ENCODE data around the gene RPS29.
"Not testable (repeated sequence)": the region's sequence is repeated elsewhere in the genome, so short reads cannot be mapped to it uniquely, and the experiment has no call there.

RPS29 gene

DNA sequence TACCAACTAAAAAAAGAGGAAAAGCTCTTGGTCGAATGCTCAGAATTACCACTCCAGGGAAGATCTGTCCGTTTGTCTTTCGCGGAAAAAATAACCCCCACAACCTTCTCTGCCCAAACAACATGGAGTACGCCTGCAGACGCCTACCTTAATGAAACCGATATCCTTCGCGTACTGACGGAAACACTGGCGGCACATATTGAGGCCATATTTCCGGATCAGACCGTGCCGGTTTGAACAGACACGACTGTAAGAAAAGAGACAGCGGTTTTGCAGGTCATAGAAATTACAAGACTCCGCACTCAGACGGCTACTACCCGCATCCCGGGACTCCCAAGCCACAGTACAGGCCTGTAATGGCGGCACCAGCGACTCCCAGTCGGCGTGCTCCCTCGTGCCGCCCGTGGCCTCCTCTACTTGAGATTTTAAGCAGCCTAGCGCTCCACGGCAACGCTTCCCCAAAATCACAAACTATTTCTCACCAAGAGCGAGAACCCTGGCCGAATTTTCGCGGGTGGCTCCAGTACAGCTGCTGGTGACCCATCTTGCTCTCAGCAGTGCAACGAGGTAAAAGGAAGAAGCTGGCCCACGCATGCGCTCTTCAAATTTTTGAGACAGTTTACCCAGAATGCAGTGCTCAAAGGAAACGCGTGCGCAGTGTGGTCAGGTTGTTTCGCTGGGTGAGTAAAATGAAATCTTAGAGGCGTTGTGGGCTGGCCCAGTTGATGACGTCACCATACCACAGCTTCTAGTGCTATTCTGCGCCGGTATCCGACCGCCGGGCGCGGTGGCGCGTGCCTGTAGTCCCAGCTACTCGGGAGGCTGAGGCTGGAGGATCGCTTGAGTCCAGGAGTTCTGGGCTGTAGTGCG lies at the start of gene RPS29:
TSS of gene RPS29 (minus strand) at position 578 of the 870 bp plus-strand sequence. CDS start at position 544, 34 bp downstream.
- peak; percentile 100 for DNase-seq

DNA sequence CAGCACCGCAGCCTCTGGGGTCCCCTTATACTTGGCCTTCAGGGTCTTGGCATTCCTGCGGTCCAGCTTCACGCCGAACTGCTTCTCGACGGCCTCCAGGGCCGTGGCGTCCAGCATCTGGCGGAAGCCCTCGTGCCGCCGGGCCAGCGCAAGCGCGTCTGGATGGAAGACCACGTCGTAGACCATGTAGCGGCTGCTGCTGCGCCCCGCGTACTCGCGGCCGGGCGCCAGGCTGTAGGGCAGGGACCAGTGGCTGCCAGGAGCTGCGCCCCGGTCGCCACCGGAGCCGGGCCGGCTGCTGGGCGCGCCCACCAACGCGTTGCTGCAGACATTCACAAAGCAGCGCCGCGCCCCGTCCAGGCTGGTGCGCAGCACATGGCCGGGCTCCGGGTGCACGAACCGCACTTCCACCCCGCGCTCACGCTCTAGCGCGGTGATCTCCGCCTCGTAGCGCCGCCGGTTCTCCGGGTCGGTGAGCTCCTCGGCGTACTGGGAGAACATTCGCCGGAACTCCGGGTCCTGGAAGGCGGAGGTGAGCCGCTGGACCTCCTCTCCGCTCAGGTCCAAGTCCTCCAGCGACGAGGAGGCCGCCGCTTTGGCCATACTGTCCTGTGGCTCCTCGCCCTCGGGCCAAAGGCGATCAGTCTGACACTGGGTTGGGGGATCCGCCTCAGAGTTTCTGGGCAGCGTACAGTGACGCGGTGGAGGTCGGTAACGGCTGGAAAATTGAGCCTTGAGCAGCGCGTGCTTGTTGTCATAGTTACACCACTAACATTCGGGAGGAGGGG lies 48.6 kb upstream of the RPS29 start, which contains the start of gene DNAAF2:
TSS of gene DNAAF2 (minus strand) at position 698 of the 788 bp plus-strand sequence. CDS start at position 603, 95 bp downstream.
- peak; percentile 65 for DNase-seq

DNA sequence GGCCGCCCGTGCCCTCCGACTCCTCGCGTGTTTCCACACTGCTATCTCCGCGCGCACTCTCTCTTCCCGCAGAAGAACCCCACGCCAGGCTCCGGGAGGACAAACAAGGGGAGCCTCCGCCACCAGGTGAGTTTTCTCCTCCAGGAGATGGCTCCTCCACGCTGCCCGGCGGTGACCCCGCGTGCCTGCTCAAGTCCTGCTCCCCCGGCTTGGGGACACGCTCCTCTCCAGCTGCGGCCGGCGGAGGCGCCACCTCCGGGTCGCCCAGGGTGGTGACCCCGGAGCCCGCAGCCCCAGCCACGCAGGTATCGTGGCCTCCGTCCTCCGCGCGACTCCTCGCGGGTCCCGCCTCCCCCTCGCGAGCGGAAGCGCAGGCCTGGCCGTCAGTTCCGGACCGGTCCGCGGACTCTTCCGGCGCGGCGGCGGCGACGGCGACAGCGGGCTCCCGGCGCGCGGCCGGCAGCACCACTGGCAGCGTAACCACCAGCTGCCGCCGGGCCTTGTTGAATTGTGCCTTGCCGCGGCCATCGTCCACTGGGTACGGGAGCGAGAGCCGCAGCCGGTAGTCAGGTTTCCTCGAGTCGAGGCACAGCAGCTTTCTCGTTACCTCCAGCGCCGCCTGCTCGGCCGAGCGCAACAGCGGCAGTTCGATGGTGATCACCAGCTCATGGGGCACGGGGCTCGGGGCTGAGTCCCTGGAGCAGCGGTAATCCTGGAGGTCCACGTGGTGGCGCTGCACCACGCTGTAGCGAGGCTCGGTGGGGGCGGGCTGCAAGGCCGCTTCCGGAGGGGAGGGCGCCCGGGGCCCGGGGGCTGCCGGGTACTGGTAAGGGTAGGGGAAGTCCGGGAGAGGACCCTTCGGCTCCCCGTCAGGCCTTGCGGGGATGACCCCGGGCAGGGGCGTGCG lies 47.7 kb upstream of the RPS29 start:
- peak; percentile 94 for DNase-seq

DNA sequence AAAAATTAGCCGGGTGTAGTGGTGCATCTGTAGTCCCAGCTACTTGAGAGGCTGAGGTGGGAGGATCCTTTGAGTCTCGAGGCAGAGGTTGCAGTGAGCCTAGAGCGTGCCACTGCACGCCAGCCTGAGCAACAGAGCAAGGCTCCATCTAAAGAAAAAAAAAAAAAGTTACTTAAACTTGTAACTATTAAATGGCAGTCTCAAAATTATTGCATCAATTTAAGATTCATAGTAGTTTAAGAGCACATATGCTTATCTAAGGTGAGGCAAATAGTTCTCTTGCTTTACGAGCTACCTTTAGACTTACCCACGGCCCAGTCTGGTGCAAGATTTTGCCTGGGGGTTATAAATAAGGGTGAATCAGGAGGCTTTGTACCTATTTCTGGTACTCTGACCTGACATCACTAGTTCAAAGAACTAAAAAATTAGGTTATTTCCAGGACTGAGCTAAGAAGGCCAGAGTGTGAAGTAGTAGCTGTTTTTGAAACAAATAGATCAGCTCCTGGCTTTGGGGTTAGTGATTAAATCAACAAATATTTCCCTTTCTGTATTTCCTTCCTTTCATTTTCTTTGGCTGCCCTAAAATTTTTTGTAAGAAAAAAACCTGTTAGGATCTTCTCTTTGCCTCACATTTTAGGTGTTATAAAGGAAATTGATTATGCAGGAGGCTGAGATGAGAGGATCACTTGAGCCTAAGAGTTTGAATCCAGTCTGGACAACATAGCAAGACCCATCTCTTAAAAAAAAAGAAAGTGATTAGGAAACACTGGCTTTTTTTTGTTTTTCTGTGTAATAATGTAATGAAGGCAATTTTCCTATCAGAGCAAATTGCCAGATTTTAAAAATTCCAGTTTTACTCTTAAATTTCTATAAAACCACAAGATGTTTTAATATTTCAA lies 38.0 kb upstream of the RPS29 start:
- no peak for DNase-seq

DNA sequence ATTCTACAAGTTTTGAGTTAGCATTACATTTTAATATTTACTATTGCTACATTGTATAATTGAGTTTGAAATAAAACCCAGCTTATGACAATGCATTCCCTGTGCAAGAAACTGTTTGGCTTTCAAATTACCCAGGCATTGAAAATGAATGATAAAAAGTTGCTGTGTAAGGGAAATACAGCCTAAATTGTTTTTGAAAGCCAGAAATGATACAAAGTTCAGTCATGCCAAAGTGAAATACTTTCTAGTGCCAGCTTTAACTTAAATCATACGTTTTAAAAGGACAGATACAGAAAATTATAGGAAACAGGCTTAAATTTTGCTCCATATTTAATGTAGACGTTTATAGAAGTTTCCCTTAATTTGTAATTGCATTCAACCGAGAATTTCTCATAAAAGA lies 37.2 kb upstream of the RPS29 start:
- no peak for DNase-seq

DNA sequence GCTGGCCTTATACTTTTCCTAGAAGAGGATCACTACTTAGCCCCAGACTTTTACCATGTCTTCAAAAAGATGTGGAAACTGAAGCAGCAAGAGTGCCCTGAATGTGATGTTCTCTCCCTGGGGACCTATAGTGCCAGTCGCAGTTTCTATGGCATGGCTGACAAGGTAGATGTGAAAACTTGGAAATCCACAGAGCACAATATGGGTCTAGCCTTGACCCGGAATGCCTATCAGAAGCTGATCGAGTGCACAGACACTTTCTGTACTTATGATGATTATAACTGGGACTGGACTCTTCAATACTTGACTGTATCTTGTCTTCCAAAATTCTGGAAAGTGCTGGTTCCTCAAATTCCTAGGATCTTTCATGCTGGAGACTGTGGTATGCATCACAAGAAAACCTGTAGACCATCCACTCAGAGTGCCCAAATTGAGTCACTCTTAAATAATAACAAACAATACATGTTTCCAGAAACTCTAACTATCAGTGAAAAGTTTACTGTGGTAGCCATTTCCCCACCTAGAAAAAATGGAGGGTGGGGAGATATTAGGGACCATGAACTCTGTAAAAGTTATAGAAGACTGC lies 35.9 kb upstream of the RPS29 start:
- DNase-seq, result no peak

DNA sequence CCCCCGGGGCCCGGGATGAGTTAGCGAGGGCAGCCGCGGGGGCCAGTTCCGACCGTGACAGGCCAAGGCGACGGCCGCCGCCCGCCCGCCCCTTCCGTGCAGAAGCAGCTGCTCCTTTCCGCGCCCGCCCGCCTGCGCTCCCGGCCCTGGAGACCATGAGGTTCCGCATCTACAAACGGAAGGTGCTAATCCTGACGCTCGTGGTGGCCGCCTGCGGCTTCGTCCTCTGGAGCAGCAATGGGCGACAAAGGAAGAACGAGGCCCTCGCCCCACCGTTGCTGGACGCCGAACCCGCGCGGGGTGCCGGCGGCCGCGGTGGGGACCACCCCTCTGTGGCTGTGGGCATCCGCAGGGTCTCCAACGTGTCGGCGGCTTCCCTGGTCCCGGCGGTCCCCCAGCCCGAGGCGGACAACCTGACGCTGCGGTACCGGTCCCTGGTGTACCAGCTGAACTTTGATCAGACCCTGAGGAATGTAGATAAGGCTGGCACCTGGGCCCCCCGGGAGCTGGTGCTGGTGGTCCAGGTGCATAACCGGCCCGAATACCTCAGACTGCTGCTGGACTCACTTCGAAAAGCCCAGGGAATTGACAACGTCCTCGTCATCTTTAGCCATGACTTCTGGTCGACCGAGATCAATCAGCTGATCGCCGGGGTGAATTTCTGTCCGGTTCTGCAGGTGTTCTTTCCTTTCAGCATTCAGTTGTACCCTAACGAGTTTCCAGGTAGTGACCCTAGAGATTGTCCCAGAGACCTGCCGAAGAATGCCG lies 35.1 kb upstream of the RPS29 start:
- DNase-seq, result peak; percentile 64

DNA sequence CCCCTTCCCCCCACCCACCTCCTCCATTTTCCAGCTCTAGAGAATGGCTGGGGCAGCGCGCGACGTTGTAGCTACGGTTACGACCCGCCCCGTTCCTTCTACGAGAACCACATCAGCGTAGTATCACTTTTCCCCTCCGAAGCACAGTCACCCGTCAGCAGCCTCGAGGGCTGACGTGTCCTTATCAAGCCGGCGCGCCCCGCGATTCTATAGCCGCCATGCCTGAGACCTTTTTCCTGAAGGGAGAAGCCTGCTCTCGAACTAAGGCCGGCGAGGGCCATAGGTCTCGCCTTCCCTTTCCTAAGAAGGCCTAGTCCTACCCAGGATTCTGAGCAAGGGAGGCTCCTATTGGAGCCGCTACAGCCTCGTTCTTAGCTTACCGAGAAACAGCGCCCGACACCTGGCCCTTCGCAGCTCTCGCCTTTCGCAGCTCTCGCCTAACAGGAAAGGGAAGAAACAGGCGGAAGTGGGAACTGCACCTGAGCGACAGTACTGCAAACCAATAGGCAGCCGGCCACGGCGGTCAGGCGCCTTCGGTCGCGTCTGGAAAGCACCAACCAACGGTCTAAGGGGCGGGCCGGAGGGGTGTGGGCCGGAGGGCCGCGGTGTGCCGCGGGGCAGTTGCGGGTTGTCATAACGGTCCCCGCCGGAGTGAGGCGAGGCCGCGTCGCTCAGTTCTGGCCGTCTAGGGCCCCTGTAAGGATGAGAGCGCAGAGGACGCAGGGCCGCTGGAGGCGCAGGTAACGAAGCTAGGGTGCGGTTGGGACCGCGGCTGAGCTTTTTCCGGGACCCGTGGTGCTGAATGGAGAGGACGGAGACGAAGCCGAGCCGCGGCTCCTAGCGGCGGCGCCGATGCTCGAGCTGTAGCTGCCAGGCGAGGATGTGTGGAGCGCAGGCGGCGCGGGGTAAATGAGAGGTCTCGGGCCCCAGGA lies 34.3 kb upstream of the RPS29 start, which contains the start of the genes MGAT2 and RPL36AL:
TSS of gene MGAT2 (plus strand) at position 618 of the 932 bp plus-strand sequence. CDS start 470 bp downstream, outside the sequence.
TSS of gene RPL36AL (minus strand) at position 445 of the 932 bp plus-strand sequence. CDS start 1,522 bp downstream, outside the sequence.
- DNase-seq, result peak; percentile 96

DNA sequence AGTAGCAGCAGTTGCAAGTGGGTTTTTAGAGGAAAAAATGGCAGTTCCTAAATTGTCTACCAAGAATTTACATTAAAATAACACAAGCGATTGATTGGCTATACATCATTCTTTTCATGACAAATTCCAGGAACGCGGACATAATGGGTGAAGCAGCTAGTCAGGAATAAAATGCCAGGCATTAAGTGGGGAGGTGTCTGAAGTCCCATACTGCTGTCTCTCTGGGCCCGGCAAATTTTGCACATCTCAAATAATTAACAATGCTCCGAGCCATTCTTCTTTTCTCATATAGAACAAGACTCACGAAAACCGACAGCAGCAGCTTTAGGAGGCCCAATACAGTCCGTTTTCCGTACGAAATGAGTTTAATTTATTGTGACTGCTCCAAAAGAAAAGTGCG lies 33.5 kb upstream of the RPS29 start:
- no peak for DNase-seq

DNA sequence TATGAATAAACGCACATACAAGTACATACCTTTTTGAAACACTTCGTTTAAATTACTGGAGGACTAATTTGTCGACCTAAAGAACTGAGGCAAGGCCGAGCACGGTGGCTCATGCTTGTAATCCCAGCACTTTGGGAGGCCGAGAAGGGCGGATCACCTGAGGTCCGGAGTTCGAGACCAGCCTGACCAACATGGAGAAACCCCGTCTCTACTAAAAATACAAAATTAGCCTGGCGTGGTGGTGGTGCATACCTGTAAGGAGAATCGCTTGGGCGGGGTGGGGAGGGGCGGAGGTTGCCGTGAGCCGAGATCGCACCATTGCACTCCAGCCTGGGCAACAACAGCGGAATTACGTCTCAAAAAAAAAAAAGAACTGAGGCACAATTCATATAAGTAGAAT lies 33.1 kb upstream of the RPS29 start:
- DNase-seq, result not testable (repeated sequence)

DNA sequence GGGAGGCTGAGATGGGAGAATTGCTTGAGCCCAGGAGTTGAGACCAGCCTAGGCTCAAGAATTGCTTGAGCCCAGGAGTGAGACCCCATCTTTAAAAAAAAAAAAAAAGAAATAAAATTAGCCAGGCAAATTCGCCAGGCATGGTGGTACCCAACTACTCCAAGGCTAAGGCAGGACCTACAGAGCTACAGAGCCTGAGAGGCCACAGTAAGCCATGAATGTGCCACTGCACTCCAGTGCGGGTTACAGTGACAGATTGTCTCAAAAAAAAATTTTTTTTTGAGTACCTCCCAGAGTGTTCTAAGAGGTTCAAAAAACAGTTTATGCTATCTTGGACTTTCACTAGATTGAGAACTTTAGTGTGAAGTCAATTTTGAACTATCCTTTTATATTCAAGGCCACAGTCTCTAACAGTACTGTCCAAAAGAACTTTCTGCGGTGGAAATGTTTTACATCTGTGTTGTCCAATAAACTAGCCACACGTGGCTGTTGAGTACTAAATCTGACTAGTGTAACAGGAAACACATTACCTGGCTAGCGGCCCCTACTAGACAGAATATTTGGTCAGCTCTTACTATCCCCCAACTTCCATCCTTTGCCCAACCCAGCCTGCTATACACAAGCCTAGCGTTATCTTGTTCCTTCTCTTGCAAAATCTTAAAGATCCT lies 31.8 kb upstream of the RPS29 start:
- no peak for DNase-seq

DNA sequence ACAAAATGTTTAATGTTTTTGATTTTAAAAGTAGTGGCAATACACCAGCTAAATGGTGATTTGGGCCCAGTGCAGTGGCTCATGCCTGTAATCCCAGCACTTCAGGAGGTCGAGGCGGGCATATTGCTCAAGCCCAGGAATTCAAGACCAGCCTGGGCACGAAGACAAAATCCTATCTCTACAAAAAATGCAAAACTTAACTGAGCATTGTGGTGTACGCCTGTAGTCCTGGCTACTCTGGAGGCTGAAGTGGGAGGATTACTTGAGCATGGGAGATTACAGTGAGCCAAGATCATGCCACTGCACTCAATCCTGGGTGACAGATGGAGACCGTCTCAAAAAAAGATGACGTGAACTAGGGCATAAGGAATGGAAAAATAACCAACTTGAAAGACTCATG lies 29.6 kb upstream of the RPS29 start:
- DNase-seq, result no peak

DNA sequence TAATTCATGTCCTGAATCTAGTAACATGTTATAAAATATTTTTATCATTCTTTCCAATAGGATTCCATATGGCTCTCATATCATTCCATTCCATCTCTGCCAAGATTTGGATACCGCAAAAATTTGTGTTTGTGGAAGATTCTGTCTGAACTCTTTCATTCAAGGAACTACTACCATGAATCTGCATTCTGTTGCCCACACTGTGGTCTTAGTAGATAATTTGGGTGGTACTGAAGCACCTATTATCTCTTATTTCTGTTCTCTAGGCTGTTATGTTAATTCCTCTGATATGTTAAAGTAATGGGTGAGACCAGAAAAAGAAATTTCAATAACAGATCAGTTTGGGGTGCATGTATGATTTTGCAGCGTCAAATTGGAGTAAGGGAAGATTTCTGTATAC lies 28.0 kb upstream of the RPS29 start:
- no peak for DNase-seq

DNA sequence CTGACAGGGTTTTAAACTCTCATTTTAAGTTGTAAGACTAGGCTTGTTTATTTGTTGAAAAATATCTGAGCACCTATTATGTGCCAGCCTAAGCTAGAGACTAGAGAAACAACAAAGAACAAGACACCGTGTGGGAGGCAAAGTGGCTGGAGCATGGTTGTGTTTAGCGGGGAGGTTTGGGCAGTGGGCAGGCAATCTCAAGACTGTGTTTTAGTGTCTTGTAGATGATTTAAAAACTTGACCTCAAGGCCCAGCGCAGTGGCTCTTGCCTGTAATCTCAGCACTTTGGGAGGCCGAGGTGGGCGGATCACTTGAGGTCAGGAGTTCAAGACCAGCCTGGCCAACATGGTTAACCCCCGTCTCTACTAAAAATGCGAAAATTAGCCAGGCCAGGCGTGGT lies 26.5 kb upstream of the RPS29 start:
- DNase-seq, result no peak

DNA sequence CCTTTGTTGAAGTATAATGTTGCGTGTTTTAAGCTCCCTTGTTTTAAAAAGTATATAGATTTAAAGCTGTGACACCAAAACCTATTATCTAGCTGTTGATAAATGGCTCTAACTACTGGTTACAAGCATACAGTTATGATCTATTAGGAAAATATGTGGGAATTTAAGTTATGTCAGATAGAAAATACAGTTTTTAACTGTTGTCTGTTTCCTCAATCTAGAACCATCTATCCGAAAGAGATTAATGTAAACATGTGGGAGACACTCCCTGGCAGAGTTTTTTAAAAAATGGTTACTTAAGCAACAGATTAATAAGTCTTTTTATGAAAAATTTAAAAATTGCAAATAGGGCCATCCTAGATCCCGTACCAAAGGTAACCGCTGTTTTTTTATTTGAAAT lies 26.1 kb upstream of the RPS29 start:
- DNase-seq, result no peak

DNA sequence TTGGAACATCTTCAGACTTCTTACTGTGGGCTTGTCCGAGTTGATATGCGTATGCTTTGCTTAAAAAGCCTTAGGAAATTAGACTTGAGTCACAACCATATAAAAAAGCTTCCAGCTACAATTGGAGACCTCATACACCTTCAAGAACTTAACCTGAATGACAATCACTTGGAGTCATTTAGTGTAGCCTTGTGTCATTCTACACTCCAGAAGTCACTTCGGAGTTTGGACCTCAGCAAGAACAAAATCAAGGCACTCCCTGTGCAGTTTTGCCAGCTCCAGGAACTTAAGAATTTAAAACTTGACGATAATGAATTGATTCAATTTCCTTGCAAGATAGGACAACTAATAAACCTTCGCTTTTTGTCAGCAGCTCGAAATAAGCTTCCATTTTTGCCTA lies 21.4 kb upstream of the RPS29 start:
- no peak for DNase-seq

DNA sequence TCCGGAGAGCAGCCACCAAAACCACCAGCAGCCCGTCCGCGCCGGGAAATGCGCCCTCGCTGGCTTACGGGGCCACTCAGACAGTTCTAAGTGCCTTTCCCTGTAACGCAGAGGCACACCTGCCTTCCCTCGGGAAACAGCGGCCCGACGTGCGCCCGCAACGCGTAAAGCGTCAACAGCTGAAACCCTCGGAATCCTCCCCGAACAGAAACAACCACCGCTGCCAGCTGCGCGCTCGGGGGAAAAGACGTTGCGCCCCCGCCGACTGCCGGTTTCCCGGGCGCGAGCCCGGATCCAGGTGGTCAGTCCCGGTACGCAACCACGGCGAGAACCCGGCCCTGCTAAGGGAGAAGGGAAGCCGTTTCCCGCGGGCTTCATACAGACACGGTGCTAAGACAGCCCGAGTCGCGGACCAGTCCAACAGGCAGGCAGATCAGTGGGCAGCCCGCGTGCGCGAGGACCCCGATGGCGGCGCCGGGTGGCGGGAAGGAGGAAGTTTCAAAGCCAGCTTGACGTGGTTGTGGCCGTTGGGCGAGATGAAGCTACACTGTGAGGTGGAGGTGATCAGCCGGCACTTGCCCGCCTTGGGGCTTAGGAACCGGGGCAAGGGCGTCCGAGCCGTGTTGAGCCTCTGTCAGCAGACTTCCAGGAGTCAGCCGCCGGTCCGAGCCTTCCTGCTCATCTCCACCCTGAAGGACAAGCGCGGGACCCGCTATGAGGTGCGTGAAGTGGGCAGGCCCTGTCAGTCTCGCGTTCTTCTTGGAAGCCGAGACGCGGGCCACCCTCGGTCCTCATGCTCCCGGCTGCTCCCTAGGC lies 12.5 kb upstream of the RPS29 start, which contains the start of gene LRR1:
TSS of gene LRR1 (plus strand) at position 456 of the 816 bp plus-strand sequence. CDS start at position 537, 81 bp downstream.
- DNase-seq, result peak; percentile 89

DNA sequence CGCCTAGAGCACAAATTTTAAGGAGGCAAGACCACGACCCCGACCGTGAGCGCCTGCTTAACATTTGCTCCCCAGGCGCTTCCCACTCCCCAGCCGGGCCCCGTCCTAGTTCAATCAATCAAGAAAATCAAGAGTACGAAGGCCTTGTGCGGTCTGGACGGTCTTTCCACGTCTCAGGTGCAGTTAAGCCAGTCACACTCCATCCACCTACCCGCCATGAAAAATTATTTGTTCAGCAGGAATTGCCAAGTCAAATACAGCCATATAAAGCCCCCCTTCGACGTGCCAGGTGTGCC lies 12.0 kb upstream of the RPS29 start:
- no peak for DNase-seq

Measured in activated CD4-positive, CD25-positive, alpha-beta regulatory T cell treated with anti-CD3 and anti-CD28 coated beads, Interleukin-2, amount 50 U/mL, for 72 hours (primary cell).